Activated naive CD4-positive, alpha-beta T cell treated with Interleukin-2 at 50 U/mL for 16 hours (primary cell): ENCODE results near the gene GSTK1.
"Not testable (repeated sequence)": the region's sequence is repeated elsewhere in the genome, so short reads cannot be mapped to it uniquely, and the experiment has no call there.

Experiments used
- DNase-seq: peaks from one replicate; pipeline ENCODE4 v3.0.0-alpha.2; 2020

GSTK1 gene

DNA sequence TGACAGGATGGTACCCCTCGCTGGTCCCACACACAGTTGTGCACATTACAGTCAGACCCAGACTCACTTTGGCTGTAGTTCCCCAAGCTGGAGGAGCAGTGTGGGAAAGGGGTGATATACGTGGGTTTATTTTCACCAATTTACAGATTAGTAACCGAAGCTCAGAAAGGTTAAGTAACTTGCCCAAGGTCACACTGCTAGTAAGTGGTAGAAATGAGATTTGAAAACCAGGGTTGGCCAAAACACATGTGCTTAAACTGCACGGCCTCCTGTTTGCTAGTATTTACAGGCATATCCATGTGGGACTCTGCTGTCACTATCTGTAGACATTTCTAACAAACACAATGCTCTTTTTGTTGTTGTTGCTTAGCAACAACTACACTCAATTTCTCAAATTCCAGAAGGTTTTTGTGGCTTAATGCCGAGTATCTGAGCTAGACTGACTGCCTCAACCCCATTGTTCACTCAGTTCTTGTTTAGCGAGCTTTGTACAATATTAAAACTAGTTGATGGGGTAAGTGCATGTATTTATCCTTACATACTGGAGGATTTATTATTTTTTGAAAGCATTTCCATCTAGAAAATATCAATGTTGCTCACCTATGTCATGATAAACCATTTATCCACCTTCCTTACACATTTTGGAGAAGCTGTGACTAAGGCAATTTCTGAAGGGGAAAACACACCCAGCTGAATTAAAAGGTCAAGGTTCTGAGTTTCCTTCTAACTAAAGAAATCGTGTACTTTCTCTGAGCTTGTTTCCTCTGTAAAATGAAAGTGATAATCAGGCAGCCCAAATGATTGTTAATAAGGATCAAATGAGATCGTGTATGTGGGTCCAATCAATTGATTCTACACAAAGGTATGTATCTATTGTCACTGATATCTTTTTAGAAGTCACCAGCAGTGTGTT, 16.2 kb downstream of the GSTK1 start:
- no peak for DNase-seq

DNA sequence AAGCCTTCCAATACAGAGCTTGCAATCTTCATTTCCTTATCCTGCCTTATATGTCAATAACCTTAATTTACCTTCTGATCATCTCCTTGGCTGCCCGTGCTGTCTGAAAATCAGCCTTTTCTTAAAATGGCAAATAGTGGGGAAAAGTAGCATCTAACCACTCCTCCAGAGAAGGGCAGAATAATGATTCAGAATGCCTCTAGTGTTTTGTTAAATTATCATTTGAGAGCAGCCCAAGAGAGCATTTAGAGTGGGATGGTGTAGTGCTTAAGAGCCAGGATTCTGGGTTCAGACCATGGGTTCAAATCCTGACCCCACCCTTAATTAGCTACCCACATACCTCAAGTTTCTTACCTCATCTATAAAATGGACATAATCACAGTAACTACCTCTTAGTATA, 16.9 kb downstream of the GSTK1 start:
- DNase-seq = no peak

DNA sequence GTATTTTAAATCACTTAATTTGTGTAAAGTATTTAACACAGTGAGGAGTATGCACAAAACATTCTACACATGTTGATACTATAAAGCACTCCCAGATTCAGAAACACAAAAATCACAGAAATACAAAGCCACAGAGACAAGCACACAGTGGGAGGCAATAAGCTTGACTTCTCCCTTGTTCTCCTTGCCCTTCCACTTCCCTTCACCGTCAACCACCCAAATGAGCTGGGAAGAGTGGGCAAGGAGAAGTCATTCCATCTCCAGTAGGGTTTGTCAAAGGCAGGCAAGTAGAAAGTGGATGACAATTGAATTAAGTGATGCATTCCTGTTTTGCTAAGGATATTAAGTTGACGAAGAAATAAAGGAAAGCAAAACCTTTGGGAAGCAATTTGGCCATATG, 17.3 kb downstream of the GSTK1 start:
- no peak for DNase-seq

DNA sequence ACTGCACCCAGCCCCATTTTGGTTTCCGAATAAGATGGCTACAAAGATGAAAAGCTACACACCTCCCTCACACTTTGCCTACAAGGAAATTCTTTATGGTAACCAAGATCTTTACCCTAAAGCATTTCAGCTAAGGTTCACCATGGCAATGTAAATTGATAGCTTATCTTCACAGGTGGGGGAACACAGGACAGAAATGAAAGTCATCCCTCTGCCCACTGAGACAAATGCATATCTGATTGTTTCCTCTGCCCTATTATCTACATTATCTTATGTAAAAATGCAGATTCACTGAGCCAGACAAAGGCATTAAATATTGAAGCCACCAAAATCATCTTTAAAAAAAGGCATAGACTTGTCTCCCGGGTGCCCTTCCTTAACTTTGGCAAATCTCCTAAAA, 18.3 kb downstream of the GSTK1 start:
- no peak for DNase-seq

GRCh38 chr7:143282124-143282523, 18.9 kb downstream of the GSTK1 start:
- DNase-seq = no peak

- DNase-seq = no peak
Measured at GRCh38 chr7:143283381-143283780, 20.1 kb downstream of the GSTK1 start.

GRCh38 chr7:143284591-143285469, 21.6 kb downstream of the GSTK1 start, which contains the start of gene TMEM139:
Gene TMEM139 (plus strand): TSS chr7:143284958. CDS start chr7:143285958, 1,000 bp downstream.
- DNase-seq = no peak

GRCh38 chr7:143285470-143285778, 22.2 kb downstream of the GSTK1 start:
- DNase-seq = no peak

DNA sequence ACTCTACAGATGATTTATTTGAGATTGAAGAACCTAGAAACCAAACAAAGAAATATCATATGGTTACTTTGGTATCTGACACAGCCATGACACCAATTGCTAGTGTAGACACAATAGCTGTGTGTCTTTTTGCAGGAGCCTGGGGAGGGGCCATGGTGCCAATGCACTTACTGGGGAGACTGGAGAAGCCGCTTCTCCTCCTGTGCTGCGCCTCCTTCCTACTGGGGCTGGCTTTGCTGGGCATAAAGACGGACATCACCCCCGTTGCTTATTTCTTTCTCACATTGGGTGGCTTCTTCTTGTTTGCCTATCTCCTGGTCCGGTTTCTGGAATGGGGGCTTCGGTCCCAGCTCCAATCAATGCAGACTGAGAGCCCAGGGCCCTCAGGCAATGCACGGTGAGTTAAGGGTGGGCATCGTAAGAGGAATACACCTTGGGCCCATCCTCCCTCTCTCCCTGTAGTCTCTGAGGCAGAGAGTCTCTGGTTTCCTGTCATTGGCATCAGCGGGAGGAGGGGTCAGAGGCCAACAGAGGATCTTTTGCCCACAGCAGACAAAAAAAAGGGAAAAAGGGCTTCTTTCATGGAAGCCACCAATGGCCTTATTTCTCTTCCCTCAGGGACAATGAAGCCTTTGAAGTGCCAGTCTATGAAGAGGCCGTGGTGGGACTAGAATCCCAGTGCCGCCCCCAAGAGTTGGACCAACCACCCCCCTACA, 22.7 kb downstream of the GSTK1 start:
- no peak for DNase-seq

GRCh38 chr7:143286522-143286890, 23.3 kb downstream of the GSTK1 start:
- DNase-seq = no peak

GRCh38 chr7:143287339-143287934, 24.2 kb downstream of the GSTK1 start:
- DNase-seq = no peak

DNA sequence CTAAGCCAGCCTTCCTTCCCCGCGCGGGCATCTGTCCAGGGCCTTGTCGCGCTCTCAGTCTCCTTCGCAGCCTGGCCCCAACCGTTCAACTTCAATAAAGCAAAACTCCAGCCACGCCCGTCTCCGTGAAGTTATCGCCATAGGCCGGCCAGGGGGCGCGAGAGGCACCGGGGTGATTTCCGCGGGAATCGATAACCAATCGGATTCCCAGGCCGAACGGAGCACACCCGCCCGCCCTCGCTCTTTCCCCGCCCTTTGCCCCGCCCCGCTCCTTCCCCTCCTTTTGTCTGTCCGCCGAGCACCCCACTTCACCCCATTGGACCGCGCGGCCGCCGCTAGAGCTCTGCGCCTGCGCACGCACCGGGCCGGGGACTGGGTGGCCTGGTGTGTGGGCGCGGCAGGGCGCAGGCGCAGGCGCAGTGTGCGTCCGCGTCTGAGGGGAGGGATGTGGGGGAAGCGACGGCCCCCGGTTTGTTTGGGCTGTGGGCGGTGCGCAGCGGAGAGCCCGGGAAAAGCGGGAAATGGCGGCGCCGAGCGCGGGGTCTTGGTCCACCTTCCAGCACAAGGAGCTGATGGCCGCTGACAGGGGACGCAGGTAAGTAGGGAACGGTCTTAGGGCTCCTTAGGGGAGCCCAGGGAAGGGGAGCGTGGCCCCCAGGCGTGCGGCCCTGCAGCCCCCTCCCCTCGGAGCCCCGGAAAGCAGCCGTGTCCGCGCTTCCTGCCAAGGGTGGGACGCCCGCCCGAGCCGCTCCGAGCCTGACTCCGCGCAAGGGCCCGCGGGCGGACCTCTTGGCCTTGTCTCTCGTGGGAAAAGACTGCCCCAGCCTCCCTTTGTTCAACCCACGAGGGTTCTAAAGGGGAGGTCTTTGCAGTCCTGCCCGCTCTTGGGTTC, 24.9 kb downstream of the GSTK1 start, which contains the start of gene CASP2:
CASP2 (plus strand) TSS at position 417 of the 892 bp plus-strand sequence; CDS start at position 522, 105 bp downstream.
- DNase-seq = peak; percentile 98

- DNase-seq = no peak
Measured at GRCh38 chr7:143288836-143289235, 25.6 kb downstream of the GSTK1 start.

GRCh38 chr7:143289421-143289820, 26.2 kb downstream of the GSTK1 start:
- no peak for DNase-seq

GRCh38 chr7:143289888-143290287, 26.6 kb downstream of the GSTK1 start:
- DNase-seq = not testable (repeated sequence)

- no peak for DNase-seq
Measured at GRCh38 chr7:143290293-143290692, 27.1 kb downstream of the GSTK1 start.

- no peak for DNase-seq
Measured at GRCh38 chr7:143292876-143293275, 29.6 kb downstream of the GSTK1 start.

DNA sequence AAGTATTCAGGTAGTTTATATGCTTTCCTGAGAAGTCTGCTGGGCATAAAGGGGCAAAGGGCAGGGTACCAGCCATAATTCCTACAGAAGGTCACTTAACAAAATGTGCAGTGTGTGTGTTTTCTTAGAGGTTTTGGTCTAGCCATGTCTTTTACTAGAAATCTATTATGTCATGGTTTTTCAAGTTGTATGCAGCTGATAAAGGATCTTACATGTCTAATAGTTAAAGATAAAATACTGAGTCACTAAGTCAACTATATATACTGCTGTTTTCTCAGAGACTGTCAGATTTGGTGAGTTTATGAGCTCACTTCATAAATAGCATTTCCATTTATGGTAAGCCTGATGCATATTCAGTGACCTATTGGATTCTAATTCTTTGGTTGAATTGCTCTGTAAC, 32.6 kb downstream of the GSTK1 start:
- no peak for DNase-seq

DNA sequence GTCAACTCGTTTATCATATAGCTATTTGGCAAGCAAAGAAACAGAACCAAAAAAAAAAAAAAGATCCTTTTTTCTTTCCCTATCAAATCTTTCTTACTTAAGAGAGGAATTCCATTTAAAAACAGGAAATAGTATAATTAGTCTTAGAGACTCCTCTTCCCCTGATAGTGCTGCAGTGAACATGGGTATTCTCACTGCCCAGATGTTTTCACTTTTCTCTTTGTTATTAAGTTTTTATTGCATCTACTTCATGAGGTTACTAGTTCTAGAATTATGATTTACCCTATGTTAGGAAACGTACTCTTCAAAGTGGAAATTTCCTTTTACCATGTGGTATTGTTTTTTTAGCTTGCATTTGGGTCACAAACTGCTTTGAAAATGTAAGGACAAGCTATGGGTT, 33.4 kb downstream of the GSTK1 start:
- DNase-seq = no peak

DNA sequence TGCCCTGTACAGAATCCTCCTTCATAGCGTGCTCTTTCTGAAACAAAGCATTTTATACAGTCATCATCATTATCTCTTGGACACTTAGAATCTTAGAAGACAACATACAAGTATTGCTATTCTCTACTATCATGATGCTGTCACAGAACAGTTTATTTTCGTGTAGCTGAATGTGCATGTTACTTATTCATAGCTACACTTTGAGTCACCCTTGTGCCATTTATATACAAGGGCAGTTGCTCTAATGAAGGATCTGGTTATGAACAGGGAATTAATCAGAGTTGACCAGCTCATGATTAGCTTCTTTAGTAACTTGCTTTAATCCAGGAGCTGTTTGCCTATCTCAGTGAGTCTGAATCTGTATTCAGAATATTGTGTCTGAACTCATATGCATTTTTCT, 36.1 kb downstream of the GSTK1 start:
- DNase-seq = no peak

DNA sequence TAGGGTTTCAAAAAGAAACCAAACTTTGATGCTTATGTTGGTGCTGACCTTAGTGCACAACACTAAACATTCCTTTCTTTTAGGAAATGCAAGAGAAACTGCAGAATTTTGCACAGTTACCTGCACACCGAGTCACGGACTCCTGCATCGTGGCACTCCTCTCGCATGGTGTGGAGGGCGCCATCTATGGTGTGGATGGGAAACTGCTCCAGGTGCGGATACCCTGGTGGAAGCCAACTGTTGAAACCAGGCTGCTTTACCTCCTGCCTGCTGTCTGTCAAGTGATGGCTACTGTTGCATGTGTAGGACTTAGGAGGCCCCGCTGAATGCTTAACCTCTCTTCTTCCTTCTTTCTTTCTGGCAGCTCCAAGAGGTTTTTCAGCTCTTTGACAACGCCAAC, 36.6 kb downstream of the GSTK1 start:
- peak; percentile 66 for DNase-seq
